Upper lobe of left lung (tissue), 4 donors: ENCODE data around the gene ACVR2B.
A peak's percentile ranks its signal among the peaks of the same experiment; 100 is the strongest.

Experiments
- CTCF ChIP-seq, 6 experiments: fragments of 450-650 bp in 4 of 6; fragments of 200-600 bp in 2 of 6; sonication (generic) in 2 of 6; IDR thresholded peaks; one replicate each; pipeline ENCODE4 v1.5.1; 2016 to 2019; ENCODE audit warnings: antibody characterized with exemption in 6 of 6
- EP300 ChIP-seq, 4 donors: sonication (generic); formaldehyde crosslinking; IDR thresholded peaks; one replicate each; pipeline ENCODE4 v1.5.1; 2017; ENCODE audit warnings: antibody characterized with exemption in 4 of 4, control low read depth in 2 of 4
- POLR2A ChIP-seq, 4 donors: fragments of 450-650 bp; IDR thresholded peaks; one replicate each; pipeline ENCODE4 v1.5.1; 2016 to 2017; ENCODE audit warnings: antibody characterized with exemption in 4 of 4, mild to moderate bottlenecking in 2 of 4
- POLR2AphosphoS5 ChIP-seq, 2 donors: sonication (generic); formaldehyde crosslinking; IDR thresholded peaks; one replicate each; pipeline ENCODE4 v1.5.1; 2017; ENCODE audit warnings: antibody characterized with exemption in 2 of 2

GRCh38 chr3:38455639-38456430, 2.1 kb downstream of the ACVR2B start:
- TF ChIP-seq CTCF (IDR thresholded peaks at IDR 0.05) (no peak), POLR2AphosphoS5 (IDR thresholded peaks at IDR 0.05) (no peak), EP300 (IDR thresholded peaks at IDR 0.05) (no peak), POLR2A (IDR thresholded peaks at IDR 0.05) (peak in 1 of 4 donors; percentile 43)
